ENCODE data around the gene FZR1. TPM values are rescaled to one million over a fixed set of nuclear protein-coding genes. Genes with fewer than 3 reads are reported as not detected.

The FZR1 gene
- total and polyA plus RNA-seq, 2 of the 8 experiments (the other 6 are each of a cell fraction or from before 2014, with no cell fraction given), result 21.6 to 35.5 TPM

DNA sequence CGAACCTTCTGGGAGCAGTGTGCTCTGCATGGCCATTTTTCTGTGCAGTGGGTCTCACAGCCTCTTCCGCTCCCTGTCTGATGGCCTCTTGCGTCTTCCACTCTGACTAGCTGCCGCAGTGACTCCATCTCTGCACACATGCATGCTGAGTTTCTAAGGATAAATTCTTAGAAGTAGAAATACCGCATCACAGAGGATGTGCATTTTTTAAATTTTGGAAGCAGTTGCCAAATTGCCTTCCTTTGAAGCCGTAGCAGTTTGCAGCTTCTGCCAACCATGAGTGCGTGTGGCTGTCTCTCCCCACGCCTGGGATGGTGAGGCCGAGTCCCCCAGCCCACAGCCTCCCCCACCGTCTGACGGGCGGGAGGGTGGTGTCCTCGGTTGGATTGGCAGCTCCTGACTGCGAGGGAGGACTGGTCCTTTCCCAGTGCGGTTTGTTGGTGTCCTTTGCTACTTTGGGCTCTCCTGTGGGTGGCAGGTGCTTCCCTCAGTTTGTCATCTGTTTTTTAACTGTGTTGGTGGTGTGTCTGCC is 9.8 kb downstream of the FZR1 start (continued):
- TF ChIP-seq KDM1A (IDR thresholded peaks at IDR 0.05; ENCODE audit: borderline replicate concordance, low read length) (no peak), CEBPB (IDR thresholded peaks at IDR 0.05; ENCODE audit: low read depth, low read length) (no peak), HDAC2 (IDR thresholded peaks at IDR 0.05; ENCODE audit: borderline replicate concordance in 1 of 2, low read depth in 2 of 2, low read length in 2 of 2) (no peak)
